Spleen (tissue), 7 donors: ENCODE data around the gene KIAA1614.

Source experiments
- POLR2A ChIP-seq, 3 donors: fragments of 450-650 bp; IDR thresholded peaks; one replicate each; pipeline ENCODE4 v1.5.1; 2017; ENCODE audit warnings: antibody characterized with exemption in 3 of 3, mild to moderate bottlenecking in 1 of 3
- POLR2AphosphoS5 ChIP-seq, 3 donors: sonication (generic); formaldehyde crosslinking; IDR thresholded peaks; one replicate each; pipeline ENCODE4 v1.5.1; 2017; ENCODE audit warnings: antibody characterized with exemption in 3 of 3
- TF ChIP-seq, protein P1 (sequence below), 11 experiments: fragments of 200-600 bp in 7 of 11; fragments of 450-650 bp in 4 of 11; sonication (generic) in 4 of 11; IDR thresholded peaks in 8 of 11; conservative IDR thresholded peaks in 3 of 11; 1 replicate in 7 of 11; 2 replicates in 4 of 11; pipeline versions ENCODE4 v1.4.0 to v1.8.0; 2016 to 2021; ENCODE audit warnings: antibody characterized with exemption in 11 of 11, inconsistent platforms in 4 of 11, mild to moderate bottlenecking in 1 of 11
- donor health status: DM: no; HTN: no; CAD: no; lungs with moderate emphysema.
- donor health status: DM: no; HTN: no; CAD: no.
- donor health status: DM: no; HTN: no; CAD: no.

GRCh38 chr1:180937624-180938225 is 25.0 kb downstream of the KIAA1614 start:
- TF ChIP-seq, protein P1, sequence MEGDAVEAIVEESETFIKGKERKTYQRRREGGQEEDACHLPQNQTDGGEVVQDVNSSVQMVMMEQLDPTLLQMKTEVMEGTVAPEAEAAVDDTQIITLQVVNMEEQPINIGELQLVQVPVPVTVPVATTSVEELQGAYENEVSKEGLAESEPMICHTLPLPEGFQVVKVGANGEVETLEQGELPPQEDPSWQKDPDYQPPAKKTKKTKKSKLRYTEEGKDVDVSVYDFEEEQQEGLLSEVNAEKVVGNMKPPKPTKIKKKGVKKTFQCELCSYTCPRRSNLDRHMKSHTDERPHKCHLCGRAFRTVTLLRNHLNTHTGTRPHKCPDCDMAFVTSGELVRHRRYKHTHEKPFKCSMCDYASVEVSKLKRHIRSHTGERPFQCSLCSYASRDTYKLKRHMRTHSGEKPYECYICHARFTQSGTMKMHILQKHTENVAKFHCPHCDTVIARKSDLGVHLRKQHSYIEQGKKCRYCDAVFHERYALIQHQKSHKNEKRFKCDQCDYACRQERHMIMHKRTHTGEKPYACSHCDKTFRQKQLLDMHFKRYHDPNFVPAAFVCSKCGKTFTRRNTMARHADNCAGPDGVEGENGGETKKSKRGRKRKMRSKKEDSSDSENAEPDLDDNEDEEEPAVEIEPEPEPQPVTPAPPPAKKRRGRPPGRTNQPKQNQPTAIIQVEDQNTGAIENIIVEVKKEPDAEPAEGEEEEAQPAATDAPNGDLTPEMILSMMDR (IDR thresholded peaks at IDR 0.05 in 8 of 11, conservative IDR thresholded peaks at IDR 0.05 in 3 of 11): no peak
- TF ChIP-seq POLR2A (IDR thresholded peaks at IDR 0.05) (no peak), POLR2AphosphoS5 (IDR thresholded peaks at IDR 0.05) (no peak)
